Raji (cell line): ENCODE measurements around the gene TYMP.

Experiments used
- POLR2A ChIP-seq: IDR thresholded peaks from 2 replicates; pipeline ENCODE4 v1.6.1; 2011; ENCODE audit warnings: low read depth, low read length, control low read depth; ENCODE audit not compliant: insufficient read depth

The TYMP gene

DNA sequence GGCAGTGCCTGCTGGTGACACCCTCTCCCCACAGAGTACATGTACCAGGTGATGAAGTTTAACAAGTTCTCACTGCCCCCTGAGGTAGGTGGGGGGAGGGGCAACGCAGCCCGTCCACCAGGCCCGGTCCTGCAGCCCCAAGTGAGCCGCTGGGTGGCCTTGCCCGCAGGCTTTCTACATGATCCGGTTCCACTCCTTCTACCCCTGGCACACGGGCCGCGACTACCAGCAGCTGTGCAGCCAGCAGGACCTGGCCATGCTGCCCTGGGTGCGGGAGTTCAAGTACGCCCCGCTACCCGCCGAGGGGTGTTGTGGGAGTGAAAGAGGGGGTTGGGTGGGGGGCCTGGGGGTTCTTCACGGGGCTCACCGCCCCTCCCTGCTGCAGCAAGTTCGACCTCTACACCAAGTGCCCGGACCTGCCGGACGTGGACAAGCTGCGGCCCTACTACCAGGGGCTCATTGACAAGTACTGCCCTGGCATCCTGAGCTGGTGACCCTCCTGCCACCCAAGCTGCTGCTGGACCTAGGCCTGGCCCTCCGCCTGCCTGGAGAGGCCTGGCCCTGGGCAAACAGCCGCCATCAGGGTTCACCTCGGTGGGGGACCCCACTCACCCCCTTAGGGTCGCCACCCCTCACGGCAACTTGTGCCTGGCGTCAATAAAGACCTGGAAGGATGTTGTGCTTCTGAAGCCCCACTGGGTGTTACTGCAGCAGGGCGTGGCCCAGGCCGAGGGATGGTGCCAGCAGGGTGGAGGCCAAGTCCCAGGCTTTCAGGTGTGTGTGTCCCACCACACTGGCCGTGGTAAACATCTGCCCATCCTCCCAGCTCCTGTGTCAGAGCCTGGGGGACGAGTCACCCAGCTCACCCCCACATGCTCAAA, 40.2 kb downstream of the TYMP start:
- TF ChIP-seq POLR2A: no peak

GRCh38 chr22:50488886-50489285, 40.9 kb downstream of the TYMP start:
- no peak for TF ChIP-seq POLR2A

- TF ChIP-seq POLR2A: no peak
Observed at GRCh38 chr22:50488006-50488677, 41.7 kb downstream of the TYMP start.

GRCh38 chr22:50487290-50488005, 42.4 kb downstream of the TYMP start:
- no peak for TF ChIP-seq POLR2A

- no peak for TF ChIP-seq POLR2A
Observed at GRCh38 chr22:50486561-50487289, 43.1 kb downstream of the TYMP start, which contains the start of gene MIOX. MIOX (plus strand) TSS chr22:50486859; CDS start chr22:50486898, 39 bp downstream.

DNA sequence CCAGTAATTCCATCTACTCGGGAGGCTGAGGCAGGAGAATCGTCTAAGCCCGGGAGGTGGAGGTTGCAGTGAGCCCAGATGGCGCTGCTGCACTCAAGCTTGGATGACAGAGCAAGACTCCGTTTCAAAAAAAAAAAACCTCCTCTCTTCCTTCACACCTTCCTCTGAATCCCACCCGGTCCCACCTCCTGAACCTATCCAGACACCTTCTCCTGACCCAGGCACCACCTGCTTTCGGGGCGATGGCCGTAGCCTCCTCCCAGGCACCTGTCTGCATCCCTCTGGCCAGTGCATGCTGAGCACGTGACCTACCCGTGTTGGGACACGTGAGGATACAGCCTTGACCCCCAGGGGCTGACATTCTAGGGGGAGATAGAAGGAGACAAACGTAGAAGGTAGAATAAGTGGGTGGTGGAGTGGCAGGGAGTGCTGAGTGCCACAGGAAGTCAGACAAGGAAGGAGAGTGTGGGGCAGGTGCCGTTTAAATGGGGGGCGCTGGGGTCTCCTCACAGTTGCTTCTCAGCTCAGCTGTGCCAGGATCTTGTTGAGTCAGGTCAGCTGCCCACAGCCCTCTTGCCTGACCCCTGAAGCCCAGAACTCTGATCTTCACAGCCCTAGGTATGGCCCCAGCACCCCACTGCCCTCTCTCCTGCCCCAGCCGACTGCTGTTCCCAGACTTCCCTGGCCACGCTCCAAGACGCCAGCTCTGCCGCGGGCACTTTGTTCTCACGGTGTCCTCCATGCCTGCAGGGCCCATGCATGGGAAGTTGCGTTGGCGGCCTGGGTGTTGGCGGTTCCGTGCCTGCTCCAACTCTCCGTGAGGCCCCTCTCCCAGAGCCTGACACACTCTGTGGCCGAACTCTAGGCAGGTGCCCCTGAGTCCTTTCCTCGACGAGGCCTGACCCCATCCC, 44.3 kb downstream of the TYMP start:
- no peak for TF ChIP-seq POLR2A

DNA sequence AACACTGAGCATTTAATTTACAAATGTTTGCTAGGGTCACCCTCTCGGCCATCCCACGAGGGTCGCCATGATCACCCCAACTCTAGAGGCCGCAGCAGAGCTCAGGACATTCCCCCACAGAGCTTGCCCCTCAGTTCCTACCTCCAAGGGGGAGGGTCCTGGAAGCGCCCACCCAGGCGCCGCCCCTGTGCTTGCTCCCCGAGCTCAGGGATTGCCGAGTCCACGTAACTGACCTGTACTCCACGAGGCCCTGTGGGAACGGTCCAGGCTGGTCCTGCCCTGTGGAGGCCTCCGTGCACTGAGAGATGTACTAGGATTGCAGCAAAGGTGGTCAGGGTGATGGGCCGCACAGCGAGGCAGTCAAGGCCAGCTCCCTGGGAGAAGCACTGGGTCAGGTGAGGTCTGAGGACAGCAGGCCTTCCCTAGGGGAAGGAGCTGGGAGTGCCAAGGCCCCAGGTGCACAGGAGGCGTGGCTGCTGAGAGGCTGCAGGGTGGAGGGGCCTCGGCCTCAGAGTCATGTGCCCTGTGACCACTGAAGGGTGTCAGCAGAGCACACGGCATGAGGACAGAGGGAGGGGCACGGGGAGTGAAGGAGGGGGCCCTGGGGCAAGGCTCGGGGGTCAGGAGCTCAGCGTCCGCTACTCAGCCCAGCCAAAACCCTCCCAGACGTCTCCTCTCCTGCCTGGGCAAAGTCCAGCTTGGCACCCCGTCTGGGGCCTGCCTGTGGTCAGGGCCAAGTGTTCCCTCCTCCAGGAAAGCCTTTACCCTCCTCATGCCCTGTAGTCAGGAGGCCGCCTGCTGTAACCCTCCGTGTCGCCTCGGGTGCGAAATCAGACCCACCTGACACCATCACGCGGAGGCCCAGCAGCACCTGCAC, 45.6 kb downstream of the TYMP start:
- TF ChIP-seq POLR2A: no peak

- no peak for TF ChIP-seq POLR2A
Observed at GRCh38 chr22:50483556-50483955, 46.3 kb downstream of the TYMP start.

DNA sequence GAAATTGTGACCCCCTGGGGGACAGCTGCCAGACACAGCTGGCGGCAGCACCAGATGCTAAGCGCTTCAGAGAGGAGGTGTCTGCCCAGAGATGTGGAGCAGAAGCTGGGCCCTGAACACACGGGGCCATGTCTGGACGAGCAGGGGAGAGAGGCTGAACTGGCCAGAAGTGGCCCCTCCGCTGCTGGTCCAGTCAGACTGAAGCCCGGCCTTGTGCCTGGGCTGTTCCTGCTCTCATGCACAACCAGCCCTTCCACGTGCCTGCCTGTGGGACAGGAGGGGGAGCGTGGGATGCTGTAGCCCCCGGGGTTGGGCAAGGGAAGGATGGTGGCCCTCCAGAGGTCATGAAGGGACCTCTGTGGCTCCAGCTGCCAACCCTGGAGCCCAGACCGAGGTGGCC, 46.7 kb downstream of the TYMP start:
- no peak for TF ChIP-seq POLR2A

GRCh38 chr22:50482107-50483074, 47.4 kb downstream of the TYMP start:
- no peak for TF ChIP-seq POLR2A

GRCh38 chr22:50481440-50482106, 48.2 kb downstream of the TYMP start, which contains the start of gene ADM2:
ADM2 (plus strand) TSS chr22:50481543; CDS start chr22:50481848, 305 bp downstream.
- no peak for TF ChIP-seq POLR2A

DNA sequence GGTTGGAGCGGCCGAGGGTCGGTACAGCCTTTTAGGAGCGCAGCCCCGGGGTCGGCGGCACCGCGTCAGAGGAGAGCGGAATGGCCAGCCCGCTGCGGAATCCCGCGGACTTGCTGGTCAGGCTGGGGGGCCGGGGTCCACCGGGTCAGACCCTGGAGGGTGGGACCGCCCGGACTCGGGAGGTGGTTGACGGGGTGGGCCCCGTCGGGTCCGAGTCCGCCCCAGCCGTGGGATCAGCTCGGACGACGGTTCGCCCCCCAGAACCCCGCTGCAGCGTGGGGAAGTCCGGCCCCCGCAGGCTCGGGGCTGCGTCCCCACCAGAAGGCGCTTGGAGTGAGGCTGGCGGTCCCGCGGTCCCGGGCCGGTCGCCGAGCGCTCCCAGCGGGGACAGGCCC, 48.8 kb downstream of the TYMP start:
- TF ChIP-seq POLR2A: no peak

GRCh38 chr22:50479721-50480120, 50.1 kb downstream of the TYMP start:
- no peak for TF ChIP-seq POLR2A
